GM23338 (cell line): ENCODE measurements around the gene GNA12. TPM values are rescaled to one million over a fixed set of nuclear protein-coding genes. Genes with fewer than 3 reads are reported as not detected.

Experiments
- ATAC-seq: fragments of 200-7000 bp; cut with Tn5 transposase; 3 replicates; pipeline ENCODE4 v1.9.1; 2020
- DNase-seq: peaks from one replicate; pipeline ENCODE4 v3.0.0-alpha.2; 2015; ENCODE audit warnings: low spot score
- H2AFZ ChIP-seq: fragments of 200-600 bp; sonication (generic); 2 replicates; pipeline ENCODE4 v1.8.0; 2016; ENCODE audit warnings: antibody characterized with exemption, mild to moderate bottlenecking, moderate library complexity
- H3F3A ChIP-seq: fragments of 200-600 bp; sonication (generic); replicated peaks from 2 replicates; pipeline ENCODE4 v1.8.0; 2017; ENCODE audit warnings: antibody characterized with exemption, mixed run types, low read depth
- H3K27ac ChIP-seq: fragments of 200-600 bp; sonication (generic); 2 replicates; pipeline ENCODE4 v1.6.1; 2016; ENCODE audit warnings: low read depth
- H3K27me3 ChIP-seq: fragments of 200-600 bp; sonication (generic); 2 replicates; pipeline ENCODE4 v1.8.0; 2016; ENCODE audit warnings: mild to moderate bottlenecking, mixed run types, moderate library complexity; ENCODE audit not compliant: insufficient read depth
- H3K36me3 ChIP-seq: fragments of 200-600 bp; sonication (generic); 2 replicates; pipeline ENCODE4 v1.8.0; 2016; ENCODE audit warnings: mild to moderate bottlenecking; ENCODE audit not compliant: insufficient read depth
- H3K4me1 ChIP-seq: fragments of 200-600 bp; sonication (generic); 2 replicates; pipeline ENCODE4 v1.8.0; 2016; ENCODE audit warnings: mild to moderate bottlenecking, moderate library complexity; ENCODE audit not compliant: insufficient read depth
- H3K4me2 ChIP-seq: fragments of 200-600 bp; sonication (generic); 2 replicates; pipeline ENCODE4 v1.7.1; 2017; ENCODE audit warnings: mixed run types
- H3K4me3 ChIP-seq: fragments of 200-600 bp; sonication (generic); 2 replicates; pipeline ENCODE4 v1.6.1; 2016; ENCODE audit warnings: mixed run types
- H3K79me2 ChIP-seq: fragments of 200-600 bp; sonication (generic); replicated peaks from 2 replicates; pipeline ENCODE4 v1.8.0; 2017; ENCODE audit warnings: mild to moderate bottlenecking; ENCODE audit not compliant: insufficient read depth
- H3K9me2 ChIP-seq: fragments of 200-600 bp; sonication (generic); 2 replicates; pipeline ENCODE4 v1.8.0; 2017; ENCODE audit not compliant: insufficient read depth
- H4K20me1 ChIP-seq: fragments of 200-600 bp; sonication (generic); replicated peaks from 2 replicates; pipeline ENCODE4 v1.8.0; 2017; ENCODE audit warnings: mild to moderate bottlenecking; ENCODE audit not compliant: insufficient read depth
- H3K27ac Mint-ChIP-seq: 2 replicates; pipeline ENCODE4 v1.8.0; 2020; ENCODE audit warnings: inconsistent platforms, mild to moderate bottlenecking, moderate library complexity, mixed read lengths
- H3K27me3 Mint-ChIP-seq: 3 replicates; pipeline ENCODE4 v1.8.0; 2022; ENCODE audit warnings: low read depth, mild to moderate bottlenecking, moderate library complexity, mixed read lengths, inconsistent platforms; ENCODE audit not compliant: insufficient read depth, poor library complexity
- H3K36me3 Mint-ChIP-seq: 3 replicates; pipeline ENCODE4 v1.8.0; 2021; ENCODE audit warnings: low read depth, mild to moderate bottlenecking, inconsistent platforms, moderate library complexity, mixed read lengths
- H3K4me1 Mint-ChIP-seq: 3 replicates; pipeline ENCODE4 v1.8.0; 2020; ENCODE audit warnings: mild to moderate bottlenecking, inconsistent platforms, mixed read lengths
- H3K4me3 Mint-ChIP-seq: 3 replicates; pipeline ENCODE4 v1.8.0; 2021; ENCODE audit warnings: moderate library complexity, mild to moderate bottlenecking, inconsistent platforms, mixed read lengths
- H3K9me3 Mint-ChIP-seq: 3 replicates; pipeline ENCODE4 v1.8.0; 2020; ENCODE audit warnings: moderate library complexity, mild to moderate bottlenecking, inconsistent platforms, mixed read lengths
- CREB1 ChIP-seq: fragments of 250-450 bp; sonication (Bioruptor Pico); IDR thresholded peaks from 2 replicates; pipeline ENCODE4 v1.5.0; 2020; ENCODE audit warnings: low read depth, mild to moderate bottlenecking, moderate library complexity
- ETS1 ChIP-seq: IDR thresholded peaks from 2 replicates; pipeline ENCODE4 v1.6.1; 2016; ENCODE audit warnings: antibody characterized with exemption
- EZH2 ChIP-seq: fragments of 200-600 bp; sonication (generic); IDR thresholded peaks from one replicate; pipeline ENCODE4 v1.8.0; 2017; ENCODE audit warnings: antibody characterized with exemption, mild to moderate bottlenecking, low read depth; ENCODE audit not compliant: unreplicated experiment
- EZH2phosphoT487 ChIP-seq: fragments of 200-600 bp; sonication (generic); IDR thresholded peaks from one replicate; pipeline ENCODE4 v1.8.1; 2018; ENCODE audit warnings: antibody characterized with exemption; ENCODE audit not compliant: unreplicated experiment
- JUNB ChIP-seq: IDR thresholded peaks from one replicate; pipeline ENCODE4 v1.6.1; 2016; ENCODE audit warnings: antibody characterized with exemption; ENCODE audit not compliant: unreplicated experiment
- NANOG ChIP-seq: IDR thresholded peaks from 2 replicates; pipeline ENCODE4 v1.6.1; 2016; ENCODE audit warnings: antibody characterized with exemption, borderline replicate concordance
- POLR2AphosphoS5 ChIP-seq: IDR thresholded peaks from 2 replicates; pipeline ENCODE4 v1.6.1; 2016; ENCODE audit warnings: antibody characterized with exemption, low read depth
- REST ChIP-seq: IDR thresholded peaks from one replicate; pipeline ENCODE4 v1.6.1; 2018; ENCODE audit warnings: antibody characterized with exemption; ENCODE audit not compliant: unreplicated experiment
- STAT1 ChIP-seq: IDR thresholded peaks from one replicate; pipeline ENCODE4 v1.6.1; 2016; ENCODE audit warnings: antibody characterized with exemption; ENCODE audit not compliant: unreplicated experiment
- ZNF114 ChIP-seq: fragments of 250-450 bp; sonication (Bioruptor Pico); IDR thresholded peaks from 2 replicates; pipeline ENCODE4 v1.5.0; 2020; ENCODE audit warnings: mild to moderate bottlenecking, moderate library complexity
- ZNF331 ChIP-seq: fragments of 250-450 bp; sonication (Bioruptor Pico); IDR thresholded peaks from 2 replicates; pipeline ENCODE4 v1.5.0; 2020; ENCODE audit warnings: low read depth, mild to moderate bottlenecking, moderate library complexity
- ZNF462 ChIP-seq: fragments of 250-450 bp; sonication (Bioruptor Pico); IDR thresholded peaks from 2 replicates; pipeline ENCODE4 v1.5.0; 2020; ENCODE audit warnings: mild to moderate bottlenecking, moderate library complexity
- polyA plus RNA-seq: library from polyadenylated mRNA; unstranded; fragments of >200 nt; fragmentation: Nextera tagmentation; extraction: Ambion mirVana; gene quantifications from 2 replicates; pipeline ENCODE4 v1.2.1, GENCODE V29; 2016
- total RNA-seq: library from RNA; depleted of rRNA; stranded (reverse); fragments of >200 nt; shearing (Covaris generic); gene quantifications from 2 replicates; pipeline ENCODE4 v1.2.3, GENCODE V29; 2014
- TF ChIP-seq, protein P1 (sequence below), 2 experiments: fragments of 200-600 bp in 1 of 2; sonication (generic) in 1 of 2; conservative IDR thresholded peaks; 2 replicates each; pipeline versions ENCODE4 v1.5.1 to v1.6.1; 2016 to 2017; ENCODE audit warnings: antibody characterized with exemption in 2 of 2, low read depth in 2 of 2, mild to moderate bottlenecking in 2 of 2, moderate library complexity in 1 of 2

Gene GNA12
- total and polyA plus RNA-seq, 2 experiments from 2014 or later = 24.0 to 87.7 TPM

DNA sequence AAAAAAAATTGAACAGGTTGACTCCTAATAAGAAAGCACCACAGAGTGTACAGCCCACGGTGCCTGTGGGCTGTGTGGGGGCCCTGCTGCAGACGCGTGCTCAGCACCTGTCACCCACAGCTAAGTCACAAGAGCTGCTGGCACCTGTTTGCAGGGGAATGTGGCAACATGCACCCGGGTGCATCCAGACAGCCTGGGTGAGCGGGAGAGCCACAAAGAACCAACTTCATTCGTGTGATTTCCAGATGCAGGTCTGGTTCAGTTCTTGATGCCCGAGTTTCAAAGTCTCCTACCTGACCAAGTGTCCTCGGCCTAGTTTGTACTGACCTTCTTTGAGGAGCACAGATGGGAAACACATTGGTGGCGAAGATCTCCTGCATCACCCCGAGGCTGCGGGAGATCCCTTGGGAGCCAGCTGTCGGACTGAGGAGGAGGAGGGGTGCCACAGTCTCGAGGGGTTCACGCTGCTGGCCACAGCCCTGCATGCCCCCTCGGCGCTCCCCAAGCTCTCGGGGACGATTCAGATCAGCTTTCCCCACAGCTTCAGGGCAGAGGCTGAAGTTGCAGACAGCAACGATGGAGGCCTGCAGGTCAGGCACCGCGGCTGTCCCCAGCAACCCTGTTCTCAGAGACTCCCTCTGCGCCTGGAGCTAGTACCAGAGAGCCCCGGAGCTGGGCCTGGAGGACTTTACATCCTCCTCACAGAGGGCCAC is 120.8 kb downstream of the GNA12 start:
- H3K4me1 ChIP-seq = no peaks in the 10 kb centered on the region
- no peak overlapping the region for H3K4me2 ChIP-seq
- TF ChIP-seq, protein P1, sequence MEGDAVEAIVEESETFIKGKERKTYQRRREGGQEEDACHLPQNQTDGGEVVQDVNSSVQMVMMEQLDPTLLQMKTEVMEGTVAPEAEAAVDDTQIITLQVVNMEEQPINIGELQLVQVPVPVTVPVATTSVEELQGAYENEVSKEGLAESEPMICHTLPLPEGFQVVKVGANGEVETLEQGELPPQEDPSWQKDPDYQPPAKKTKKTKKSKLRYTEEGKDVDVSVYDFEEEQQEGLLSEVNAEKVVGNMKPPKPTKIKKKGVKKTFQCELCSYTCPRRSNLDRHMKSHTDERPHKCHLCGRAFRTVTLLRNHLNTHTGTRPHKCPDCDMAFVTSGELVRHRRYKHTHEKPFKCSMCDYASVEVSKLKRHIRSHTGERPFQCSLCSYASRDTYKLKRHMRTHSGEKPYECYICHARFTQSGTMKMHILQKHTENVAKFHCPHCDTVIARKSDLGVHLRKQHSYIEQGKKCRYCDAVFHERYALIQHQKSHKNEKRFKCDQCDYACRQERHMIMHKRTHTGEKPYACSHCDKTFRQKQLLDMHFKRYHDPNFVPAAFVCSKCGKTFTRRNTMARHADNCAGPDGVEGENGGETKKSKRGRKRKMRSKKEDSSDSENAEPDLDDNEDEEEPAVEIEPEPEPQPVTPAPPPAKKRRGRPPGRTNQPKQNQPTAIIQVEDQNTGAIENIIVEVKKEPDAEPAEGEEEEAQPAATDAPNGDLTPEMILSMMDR (conservative IDR thresholded peaks at IDR 0.05; ENCODE audit: low read depth in 2 of 2) = no peak
- TF ChIP-seq EZH2phosphoT487 (no peak), ZNF331 (CRISPR knock-in tag) (no peak), ETS1 (no peak), CREB1 (no peak), REST (no peak), POLR2AphosphoS5 (no peak), ZNF114 (CRISPR knock-in tag) (no peak), ZNF462 (CRISPR knock-in tag) (no peak), EZH2 (no peak), STAT1 (no peak), JUNB (no peak), NANOG (no peak)
- Mint-ChIP-seq H3K27ac (no peak overlapping the region), H3K27me3 (peaks cover 25% of the 10 kb centered on the region), H3K9me3 (no peaks in the 10 kb centered on the region), H3K4me1 (peaks cover 8% of the 10 kb centered on the region), H3K36me3 (peaks cover 50% of the 10 kb centered on the region), H3K4me3 (no peak overlapping the region)
- no peak overlapping the region for H3K4me3 ChIP-seq
- no peaks in the 10 kb centered on the region for H3K9me2 ChIP-seq
- H3K27me3 ChIP-seq = no peaks in the 10 kb centered on the region
- H3F3A ChIP-seq = peaks cover 3% of the 10 kb centered on the region; the same call in 1 of the 2 replicates
- no peak overlapping the region for H3K27ac ChIP-seq
- H2AFZ ChIP-seq = no peak overlapping the region
- ATAC-seq (no peak), DNase-seq (no peak)
- H3K79me2 ChIP-seq = peaks cover 9% of the 10 kb centered on the region; the same call in 1 of the 2 replicates
- peaks cover 4% of the 10 kb centered on the region; the same call in 1 of the 2 replicates for H3K36me3 ChIP-seq
- no peaks in the 10 kb centered on the region; the same call in none of the 2 replicates for H4K20me1 ChIP-seq
